CD14-positive monocyte (primary cell): ENCODE data around the gene SLC25A51. TPM values are rescaled to one million over a fixed set of nuclear protein-coding genes. Genes with fewer than 3 reads are reported as not detected.

ENCODE experiments used
- DNase-seq, 3 donors: peaks; one replicate each; pipeline ENCODE4 v3.0.0-alpha.2; 2011 to 2022
- H2AFZ ChIP-seq: 2 replicates; pipeline ENCODE4 v1.6.0; 2012; ENCODE audit warnings: mild to moderate bottlenecking, low read depth, low read length, inconsistent platforms; ENCODE audit not compliant: insufficient read depth, poor library complexity, severe bottlenecking
- H3K27ac ChIP-seq, 2 donors: 1 replicate in 1 of 2; 2 replicates in 1 of 2; pipeline ENCODE4 v1.5.1; 2012 to 2013; ENCODE audit warnings: low read length in 2 of 2, control low read depth in 1 of 2, inconsistent platforms in 1 of 2, low read depth in 1 of 2, mild to moderate bottlenecking in 1 of 2
- H3K27me3 ChIP-seq, 2 donors: one replicate each; pipeline versions ENCODE4 v1.6.0 to v1.6.1; 2011 to 2013; ENCODE audit warnings: low read length in 2 of 2; ENCODE audit not compliant: control insufficient read depth in 2 of 2, insufficient read depth in 2 of 2
- H3K36me3 ChIP-seq, 2 donors: replicated peaks in 1 of 2; 1 replicate in 1 of 2; 2 replicates in 1 of 2; pipeline versions ENCODE4 v1.5.1 to v1.6.1; 2012 to 2013; ENCODE audit warnings: low read length in 2 of 2, control low read depth in 1 of 2, inconsistent platforms in 1 of 2, mild to moderate bottlenecking in 1 of 2; ENCODE audit not compliant: insufficient read depth in 2 of 2, control insufficient read depth in 1 of 2
- H3K4me1 ChIP-seq, 2 donors: 1 replicate in 1 of 2; 2 replicates in 1 of 2; pipeline versions ENCODE4 v1.5.1 to v1.6.1; 2012 to 2013; ENCODE audit warnings: low read length in 2 of 2, control low read depth in 1 of 2, inconsistent platforms in 1 of 2, mild to moderate bottlenecking in 1 of 2, moderate library complexity in 1 of 2; ENCODE audit not compliant: insufficient read depth in 2 of 2, control insufficient read depth in 1 of 2
- H3K4me2 ChIP-seq: replicated peaks from 2 replicates; pipeline ENCODE3; 2012; ENCODE audit warnings: low read length, moderate library complexity, mild to moderate bottlenecking; ENCODE audit not compliant: poor library complexity, severe bottlenecking; ENCODE audit errors: extremely low read depth
- H3K4me3 ChIP-seq, 3 experiments: fragments of 200-600 bp in 1 of 3; sonication (generic) in 1 of 3; replicated peaks in 1 of 3; 1 replicate in 2 of 3; 2 replicates in 1 of 3; pipeline ENCODE4 v1.5.1; 2011 to 2013; ENCODE audit warnings: low read length in 3 of 3, mild to moderate bottlenecking in 3 of 3, control low read depth in 2 of 3, low read depth in 2 of 3, inconsistent platforms in 1 of 3, moderate library complexity in 1 of 3
- H3K79me2 ChIP-seq: 2 replicates; pipeline ENCODE4 v1.6.0; 2012; ENCODE audit warnings: mild to moderate bottlenecking, control low read depth, inconsistent platforms, low read length, moderate library complexity; ENCODE audit not compliant: insufficient read depth
- H3K9ac ChIP-seq: 2 replicates; pipeline ENCODE4 v1.6.0; 2017; ENCODE audit warnings: low read length, mild to moderate bottlenecking; ENCODE audit not compliant: insufficient read depth, poor library complexity, severe bottlenecking
- H3K9me3 ChIP-seq, 2 donors: replicated peaks in 1 of 2; 1 replicate in 1 of 2; 2 replicates in 1 of 2; pipeline versions ENCODE4 v1.5.1 to v1.6.1; 2012 to 2013; ENCODE audit warnings: low read length in 2 of 2, control low read depth in 1 of 2; ENCODE audit not compliant: control insufficient read depth in 1 of 2, insufficient read depth in 1 of 2
- H4K20me1 ChIP-seq: 2 replicates; pipeline ENCODE4 v1.6.0; 2012; ENCODE audit warnings: mild to moderate bottlenecking, low read length, control low read depth, moderate library complexity; ENCODE audit not compliant: insufficient read depth
- H3K27ac Mint-ChIP-seq, 7 donors: one replicate each; pipeline ENCODE4 v1.8.0; 2020; ENCODE audit warnings: mild to moderate bottlenecking in 7 of 7, mixed read lengths in 7 of 7, moderate library complexity in 6 of 7, inconsistent platforms in 2 of 7
- H3K27me3 Mint-ChIP-seq, 3 donors: one replicate each; pipeline ENCODE4 v1.8.0; 2021 to 2022; ENCODE audit warnings: low read depth in 3 of 3, mild to moderate bottlenecking in 3 of 3, mixed read lengths in 3 of 3, moderate library complexity in 3 of 3, inconsistent platforms in 1 of 3
- H3K36me3 Mint-ChIP-seq, 2 donors: one replicate each; pipeline ENCODE4 v1.8.0; 2020; ENCODE audit warnings: mixed read lengths in 2 of 2, inconsistent platforms in 1 of 2, mild to moderate bottlenecking in 1 of 2
- H3K4me1 Mint-ChIP-seq: one replicate; pipeline ENCODE4 v1.8.0; 2020; ENCODE audit warnings: mild to moderate bottlenecking, mixed read lengths
- H3K4me3 Mint-ChIP-seq, 2 donors: one replicate each; pipeline ENCODE4 v1.8.0; 2020; ENCODE audit warnings: mild to moderate bottlenecking in 2 of 2, mixed read lengths in 2 of 2, moderate library complexity in 1 of 2
- H3K9me3 Mint-ChIP-seq, 7 donors: one replicate each; pipeline ENCODE4 v1.8.0; 2020 to 2022; ENCODE audit warnings: mixed read lengths in 7 of 7, mild to moderate bottlenecking in 6 of 7, moderate library complexity in 6 of 7, inconsistent platforms in 2 of 7
- CTCF ChIP-seq: fragments of 200-600 bp; IDR thresholded peaks from one replicate; pipeline ENCODE4 v1.8.0; 2022; ENCODE audit warnings: antibody characterized with exemption, mild to moderate bottlenecking
- WGBS: methylation state at CpG from one replicate; pipeline ENCODE4 v1.1.5; 2013; ENCODE audit warnings: missing lambda C conversion rate; ENCODE audit not compliant: insufficient coverage; 5-methylcytosine and 5-hydroxymethylcytosine counted together
- intact Hi-C, 2 donors: fragments of 100-400 bp; cut with micrococcal nuclease; formaldehyde crosslinking; loops; one replicate each; pipeline versions ENCODE4 v1.15.0 to v1.15.1; 2023
- polyA plus RNA-seq, 3 donors: library from polyadenylated mRNA; depleted of rRNA in 1 of 3; unstranded in 2 of 3; stranded (reverse) in 1 of 3; fragments of 300-500 nt in 2 of 3; fragments of >200 nt in 1 of 3; fragmentation: Illumina TruSeq in 2 of 3; gene quantifications; 1 replicate in 2 of 3; 2 replicates in 1 of 3; pipeline ENCODE4 v1.2.3, GENCODE V29; 2012 to 2021

The SLC25A51 gene
- polyA plus RNA-seq, 3 donors: 5.9 to 12.4 (median 8.9) TPM

GRCh38 chr9:37923118-37923795 is 19.3 kb upstream of the SLC25A51 start:
- H4K20me1 ChIP-seq: no peaks in the 10 kb centered on the region
- no peak for TF ChIP-seq CTCF
- intact Hi-C loops: no loop called here
- H3K36me3 ChIP-seq: no peaks in the 10 kb centered on the region
- peaks cover 9 to 18% of the 10 kb centered on the region in 2 donors for H3K4me1 ChIP-seq
- no peak overlapping the region for H3K4me3 ChIP-seq
- Mint-ChIP-seq H3K4me1 (peaks cover 14% of the 10 kb centered on the region), H3K36me3 (peaks cover 0 to 2% of the 10 kb centered on the region in 2 donors), H3K9me3 (no peaks in the 10 kb centered on the region), H3K4me3 (no peak overlapping the region), H3K27ac (no peak overlapping the region), H3K27me3 (no peaks in the 10 kb centered on the region)
- WGBS: 97% methylated on average over 11 of the region's 14 CpGs
- H3K27me3 ChIP-seq: no peaks in the 10 kb centered on the region
- H2AFZ ChIP-seq: no peak overlapping the region
- H3K9ac ChIP-seq: no peak overlapping the region
- H3K9me3 ChIP-seq: no peaks in the 10 kb centered on the region
- no peak overlapping the region for H3K4me2 ChIP-seq
- H3K79me2 ChIP-seq: no peaks in the 10 kb centered on the region
- no peak overlapping the region for H3K27ac ChIP-seq
- DNase-seq: no peak

DNA sequence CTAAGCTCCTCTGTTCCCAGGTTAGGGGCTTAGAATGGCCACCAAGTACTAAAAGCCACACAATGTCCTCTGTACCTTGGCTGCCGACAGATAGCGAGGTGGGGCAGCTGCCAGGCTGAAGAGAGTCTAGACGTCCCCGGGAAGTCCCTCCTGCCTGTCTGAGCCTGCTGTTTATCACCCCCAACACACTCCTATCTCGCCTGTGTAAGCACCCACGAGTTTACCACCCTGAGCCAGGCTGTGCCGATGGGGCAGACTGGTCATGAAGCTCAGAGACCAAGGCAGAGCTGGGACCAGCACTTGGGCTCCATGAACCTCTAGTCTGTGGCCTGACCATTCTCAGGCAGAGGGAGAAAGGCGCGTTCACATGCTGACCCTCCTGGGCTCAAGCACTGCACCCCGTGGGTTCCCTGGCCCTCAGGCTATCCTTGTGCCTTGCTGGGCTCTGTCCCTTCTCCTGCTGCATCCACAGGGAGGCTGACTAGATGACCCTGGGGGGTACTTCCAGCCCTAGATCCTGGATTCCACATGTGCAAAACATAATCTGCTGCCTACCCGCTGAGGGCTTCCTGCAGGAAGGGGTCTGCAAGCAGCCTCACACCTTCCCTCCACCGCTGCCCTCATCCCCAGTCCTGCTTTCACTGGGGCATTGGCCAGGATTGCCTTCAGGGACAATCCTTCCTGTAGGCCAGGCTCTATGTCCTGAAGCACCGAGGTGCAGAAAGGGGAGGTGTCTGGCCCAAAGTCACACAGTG is 18.6 kb upstream of the SLC25A51 start:
- no peaks in the 10 kb centered on the region for H3K9me3 Mint-ChIP-seq
- TF ChIP-seq CTCF: no peak
- no peak overlapping the region for H3K27ac Mint-ChIP-seq
- H3K4me1 ChIP-seq: peaks cover 9 to 15% of the 10 kb centered on the region in 2 donors
- no peaks in the 10 kb centered on the region for H3K36me3 ChIP-seq
- H3K27me3 ChIP-seq: no peaks in the 10 kb centered on the region
- H3K27ac ChIP-seq: no peak overlapping the region
- H3K36me3 Mint-ChIP-seq: peaks cover 0 to 4% of the 10 kb centered on the region in 2 donors
- intact Hi-C loops: no loop called here
- H4K20me1 ChIP-seq: no peaks in the 10 kb centered on the region
- H3K4me1 Mint-ChIP-seq: peaks cover 10% of the 10 kb centered on the region
- H3K4me3 ChIP-seq: no peak overlapping the region
- no peak overlapping the region for H3K4me2 ChIP-seq
- WGBS: 95% methylated on average over 11 of the region's 13 CpGs
- no peaks in the 10 kb centered on the region for H3K9me3 ChIP-seq
- no peaks in the 10 kb centered on the region for H3K79me2 ChIP-seq
- no peak overlapping the region for H3K9ac ChIP-seq
- H2AFZ ChIP-seq: no peak overlapping the region
- DNase-seq: no peak
- H3K27me3 Mint-ChIP-seq: no peaks in the 10 kb centered on the region
- H3K4me3 Mint-ChIP-seq: no peak overlapping the region
